Measurements from ENCODE around the gene USP6NL. TPM values are rescaled to one million over a fixed set of nuclear protein-coding genes. Genes with fewer than 3 reads are reported as not detected.

USP6NL gene
- total and polyA plus RNA-seq, 10 of the 15 experiments (the other 5 are each of a cell fraction or from before 2014, with no cell fraction given): 4.0 to 27.7 (median 18.2) TPM

- no peak for TF ChIP-seq ZBTB11 (CRISPR knock-in tag; IDR thresholded peaks at IDR 0.05)
- no peak for TF ChIP-seq WRNIP1 (IDR thresholded peaks at IDR 0.05; ENCODE audit: borderline replicate concordance, low read depth, low read length)
- no peak for TF ChIP-seq CBFB (IDR thresholded peaks at IDR 0.05; ENCODE audit: low read depth)
- TF ChIP-seq YBX1 (IDR thresholded peaks at IDR 0.05): no peak
- TF ChIP-seq IKZF2 (IDR thresholded peaks at IDR 0.05): no peak
- no peak for TF ChIP-seq HDAC2 (IDR thresholded peaks at IDR 0.05)
- no peak for TF ChIP-seq POLR2A (IDR thresholded peaks at IDR 0.05; ENCODE audit: low read depth, low read length)
- TF ChIP-seq MEF2A (IDR thresholded peaks at IDR 0.05; ENCODE audit: insufficient read depth, low read depth, low read length): no peak
Measured at GRCh38 chr10:11424456-11425295, 186.8 kb downstream of the USP6NL start (continued).

- Histone ChIP-seq H3K27me3 (replicated peaks in 1 of 2; ENCODE audit: control insufficient read depth in 2 of 2, insufficient read depth in 2 of 2, low read length in 1 of 2) (no peaks in the 10 kb centered on the region; a peak in 1 of 4 replicates), H4K20me1 (ENCODE audit: control insufficient read depth, insufficient read depth) (no peaks in the 10 kb centered on the region), H3K27ac (ENCODE audit: control insufficient read depth, insufficient read depth) (no peak overlapping the region), H3K9me3 (replicated peaks; ENCODE audit: control insufficient read depth, insufficient read depth, low read length) (no peaks in the 10 kb centered on the region; the same call in 2 of the 3 replicates), H3K79me2 (ENCODE audit: control insufficient read depth, insufficient read depth, low read length) (no peaks in the 10 kb centered on the region), H3K4me1 (ENCODE audit: control insufficient read depth, insufficient read depth, low read length) (no peaks in the 10 kb centered on the region), H3K4me3 (no peak overlapping the region), H2AFZ (ENCODE audit: control insufficient read depth, low read depth, low read length) (no peak overlapping the region), H3K9ac (ENCODE audit: control insufficient read depth, insufficient read depth, low read length) (no peak overlapping the region), H3K36me3 (ENCODE audit: control insufficient read depth in 2 of 2, insufficient read depth in 2 of 2, low read length in 1 of 2) (no peaks in the 10 kb centered on the region), H3K4me2 (ENCODE audit: control insufficient read depth, insufficient read depth) (no peak overlapping the region)
- DNase-seq (ENCODE audit: low read depth, low spot score) (no peak), FAIRE-seq (no peak), ATAC-seq (no peak)
- RAD21 ChIA-PET (ENCODE audit: unreplicated experiment): no interaction called here
- 70% methylated on average over 2 of the region's 2 CpGs for WGBS (ENCODE audit: insufficient coverage, insufficient replicate concordance, low lambda C conversion rate, missing lambda C conversion rate)
- TF ChIP-seq NFXL1 (IDR thresholded peaks at IDR 0.05; ENCODE audit: borderline replicate concordance) (no peak), RB1 (IDR thresholded peaks at IDR 0.05; ENCODE audit: borderline replicate concordance) (no peak), POLR2AphosphoS2 (IDR thresholded peaks at IDR 0.05; ENCODE audit: low read depth, low read length) (no peak), SREBF1 (IDR thresholded peaks at IDR 0.05; ENCODE audit: low read length) (no peak), LARP7 (IDR thresholded peaks at IDR 0.05) (no peak), ESRRA (IDR thresholded peaks at IDR 0.05; ENCODE audit: low read length) (no peak), ASH2L (IDR thresholded peaks at IDR 0.05; ENCODE audit: borderline replicate concordance, low read depth) (no peak), NRF1 (conservative IDR thresholded peaks at IDR 0.05; ENCODE audit: low read depth, low read length) (no peak), KDM1A (IDR thresholded peaks at IDR 0.05; ENCODE audit: borderline replicate concordance) (no peak)
- SMC1A ChIA-PET (ENCODE audit: uncharacterized antibody, unreplicated experiment): interaction anchor here (1.2 kb wide), 1 partner anchor 15 kb away, joined by 3 read pairs; no protein-coding TSS in a partner anchor
- POLR2A ChIA-PET: interaction anchor here (0.6 kb wide), 1 partner anchor 536 kb away, joined by 4 read pairs; no protein-coding TSS in a partner anchor
- no TSS peak for BruUV-seq (replicated peaks)
- intact Hi-C loops (cut with micrococcal nuclease; ENCODE audit: unreplicated experiment): no loop called here
- CTCF ChIA-PET: interaction anchor here (0.6 kb wide), 1 partner anchor 44 kb away, joined by 3 read pairs; no protein-coding TSS in a partner anchor
- in situ Hi-C loops (cut with MboI): no loop called here
Measured at GRCh38 chr10:11416974-11417373, 194.5 kb downstream of the USP6NL start.

Data from GM12878 (cell line).